OCI-LY7 (cell line): Measurements from ENCODE around the gene ADAMTS13.

Experiments
- EZH2phosphoT487 ChIP-seq: fragments of 200-600 bp; sonication (generic); IDR thresholded peaks from 2 replicates; pipeline ENCODE4 v1.6.1; 2018; ENCODE audit warnings: low read depth, borderline replicate concordance, mild to moderate bottlenecking, mixed run types, antibody characterized with exemption, low read length, moderate library complexity, mixed read lengths
- TF ChIP-seq, protein P1 (sequence below): fragments of 200-600 bp; sonication (generic); conservative IDR thresholded peaks from 2 replicates; pipeline ENCODE4 v1.5.1; 2014; ENCODE audit warnings: mild to moderate bottlenecking, antibody characterized with exemption, low read length, moderate library complexity, mixed read lengths

DNA sequence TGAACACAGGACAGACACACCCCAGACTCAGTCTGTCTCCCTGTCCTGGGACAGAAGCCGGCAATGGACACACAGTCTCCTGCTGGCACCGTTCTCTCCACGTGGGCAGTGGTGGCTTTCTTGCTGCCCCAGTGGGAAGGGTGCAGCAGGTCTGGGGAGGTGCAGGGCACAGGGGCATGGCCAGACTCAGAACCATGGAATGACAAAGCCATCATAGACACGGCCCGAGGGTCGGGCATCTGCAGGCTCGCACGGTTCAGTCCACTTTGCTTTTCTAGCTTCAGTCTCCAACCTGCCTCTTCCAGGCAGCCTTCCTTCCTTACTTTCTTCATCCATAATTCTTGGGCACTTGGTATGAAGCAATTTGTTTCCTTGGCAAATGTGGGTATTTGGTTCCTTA lies 85.9 kb downstream of the ADAMTS13 start:
- TF ChIP-seq, protein P1, sequence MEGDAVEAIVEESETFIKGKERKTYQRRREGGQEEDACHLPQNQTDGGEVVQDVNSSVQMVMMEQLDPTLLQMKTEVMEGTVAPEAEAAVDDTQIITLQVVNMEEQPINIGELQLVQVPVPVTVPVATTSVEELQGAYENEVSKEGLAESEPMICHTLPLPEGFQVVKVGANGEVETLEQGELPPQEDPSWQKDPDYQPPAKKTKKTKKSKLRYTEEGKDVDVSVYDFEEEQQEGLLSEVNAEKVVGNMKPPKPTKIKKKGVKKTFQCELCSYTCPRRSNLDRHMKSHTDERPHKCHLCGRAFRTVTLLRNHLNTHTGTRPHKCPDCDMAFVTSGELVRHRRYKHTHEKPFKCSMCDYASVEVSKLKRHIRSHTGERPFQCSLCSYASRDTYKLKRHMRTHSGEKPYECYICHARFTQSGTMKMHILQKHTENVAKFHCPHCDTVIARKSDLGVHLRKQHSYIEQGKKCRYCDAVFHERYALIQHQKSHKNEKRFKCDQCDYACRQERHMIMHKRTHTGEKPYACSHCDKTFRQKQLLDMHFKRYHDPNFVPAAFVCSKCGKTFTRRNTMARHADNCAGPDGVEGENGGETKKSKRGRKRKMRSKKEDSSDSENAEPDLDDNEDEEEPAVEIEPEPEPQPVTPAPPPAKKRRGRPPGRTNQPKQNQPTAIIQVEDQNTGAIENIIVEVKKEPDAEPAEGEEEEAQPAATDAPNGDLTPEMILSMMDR: no peak
- no peak for TF ChIP-seq EZH2phosphoT487
